HL-60 (cell line): Measurements from ENCODE around the gene PUS7.
"Not testable (repeated sequence)": the region's sequence is repeated elsewhere in the genome, so short reads cannot be mapped to it uniquely, and the experiment has no call there.

Experiments used
- DNase-seq, 2 experiments: peaks; one replicate each; pipeline ENCODE4 v3.0.0-alpha.2; 2010 to 2020; ENCODE audit warnings: low read depth in 1 of 2, low spot score in 1 of 2
- H3K27ac ChIP-seq: fragments of 250-450 bp; sonication (Bioruptor Pico); replicated peaks from 2 replicates; pipeline ENCODE4 v1.5.1; 2020; ENCODE audit warnings: mild to moderate bottlenecking, moderate library complexity
- H3K27me3 ChIP-seq: fragments of 250-450 bp; sonication (Bioruptor Pico); 2 replicates; pipeline ENCODE4 v1.5.1; 2021; ENCODE audit warnings: mild to moderate bottlenecking, moderate library complexity; ENCODE audit not compliant: insufficient read depth, poor library complexity, severe bottlenecking
- H3K4me3 ChIP-seq: replicated peaks from 2 replicates; pipeline ENCODE4 v1.5.1; 2011; ENCODE audit warnings: mild to moderate bottlenecking, control low read depth, low read length; ENCODE audit not compliant: insufficient read depth
- GABPA ChIP-seq: IDR thresholded peaks from 2 replicates; pipeline ENCODE4 v1.6.1; 2012; ENCODE audit warnings: low read depth
- POLR2AphosphoS5 ChIP-seq: IDR thresholded peaks from 2 replicates; pipeline ENCODE4 v1.6.1; 2012; ENCODE audit warnings: low read depth
- SPI1 ChIP-seq: IDR thresholded peaks from 2 replicates; pipeline ENCODE4 v1.6.1; 2012; ENCODE audit warnings: low read depth, mild to moderate bottlenecking, borderline replicate concordance
- TF ChIP-seq, protein P1 (sequence below): IDR thresholded peaks from 2 replicates; pipeline ENCODE4 v1.6.1; 2012; ENCODE audit warnings: low read depth; ENCODE audit not compliant: insufficient replicate concordance
- TF ChIP-seq, protein P2 (sequence below): IDR thresholded peaks from one replicate; pipeline ENCODE4 v1.5.1; 2011; ENCODE audit warnings: low read length, control low read depth, inconsistent platforms; ENCODE audit not compliant: insufficient read depth

Gene PUS7

DNA sequence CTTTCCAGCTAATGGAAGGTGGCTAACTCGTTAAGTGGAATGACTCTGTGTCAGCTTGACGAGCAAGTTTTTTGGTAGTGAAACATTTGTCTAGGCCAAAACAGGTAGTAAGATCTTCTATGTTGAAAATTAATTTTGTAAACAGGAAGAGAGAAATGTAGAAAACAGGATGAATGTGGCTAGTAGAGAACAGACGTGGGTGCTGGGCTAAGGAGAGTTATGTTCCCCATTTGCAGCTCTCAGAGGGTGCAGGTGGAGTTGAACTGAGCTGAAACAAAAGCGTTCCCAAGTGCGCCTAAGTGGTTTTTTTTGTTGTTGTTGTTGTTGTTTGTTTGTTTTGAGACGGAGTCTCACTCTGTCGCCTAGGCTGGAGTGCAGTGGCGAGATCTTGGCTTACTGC is 73.9 kb downstream of the PUS7 start:
- Histone ChIP-seq H3K27me3 (no peaks in the 10 kb centered on the region), H3K27ac (peak overlapping the region; percentile 68), H3K4me3 (no peak overlapping the region)
- peak in 1 of 2 experiments; percentile 66 for DNase-seq
- no peak for TF ChIP-seq POLR2AphosphoS5
- peak; percentile 28; the same call in 1 of the 2 replicates for TF ChIP-seq SPI1

DNA sequence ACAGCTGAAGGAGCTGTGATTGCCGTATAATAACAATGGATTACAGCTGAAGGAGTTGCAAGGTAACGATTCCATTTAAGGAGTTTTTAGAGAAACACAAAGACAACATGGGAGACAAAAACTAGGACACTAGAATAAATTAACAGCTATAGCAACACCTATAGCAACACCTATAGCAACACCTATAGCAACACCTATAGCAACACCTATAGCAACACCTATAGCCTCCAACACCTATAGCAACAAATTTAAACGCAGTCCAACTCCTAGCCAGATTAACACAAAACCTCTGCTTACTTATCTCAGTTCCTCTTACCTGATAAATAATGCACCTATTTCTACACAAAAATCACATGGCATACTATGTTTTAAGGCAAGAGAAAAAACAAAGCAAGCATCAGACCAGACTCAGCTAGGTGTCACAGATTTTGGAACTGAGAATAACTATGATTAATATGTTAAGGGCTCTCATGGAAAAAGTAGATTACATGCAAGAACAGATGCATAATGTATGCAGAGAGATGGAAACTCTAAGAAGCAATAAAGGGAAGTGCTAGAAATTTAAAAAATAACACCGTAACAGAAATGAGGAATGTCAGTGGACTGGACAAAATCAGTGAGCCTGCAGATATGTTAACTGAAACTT is 77.6 kb downstream of the PUS7 start:
- Histone ChIP-seq H3K4me3 (no peak overlapping the region), H3K27me3 (no peaks in the 10 kb centered on the region), H3K27ac (no peak overlapping the region)
- no peak for DNase-seq
- TF ChIP-seq, protein P1, sequence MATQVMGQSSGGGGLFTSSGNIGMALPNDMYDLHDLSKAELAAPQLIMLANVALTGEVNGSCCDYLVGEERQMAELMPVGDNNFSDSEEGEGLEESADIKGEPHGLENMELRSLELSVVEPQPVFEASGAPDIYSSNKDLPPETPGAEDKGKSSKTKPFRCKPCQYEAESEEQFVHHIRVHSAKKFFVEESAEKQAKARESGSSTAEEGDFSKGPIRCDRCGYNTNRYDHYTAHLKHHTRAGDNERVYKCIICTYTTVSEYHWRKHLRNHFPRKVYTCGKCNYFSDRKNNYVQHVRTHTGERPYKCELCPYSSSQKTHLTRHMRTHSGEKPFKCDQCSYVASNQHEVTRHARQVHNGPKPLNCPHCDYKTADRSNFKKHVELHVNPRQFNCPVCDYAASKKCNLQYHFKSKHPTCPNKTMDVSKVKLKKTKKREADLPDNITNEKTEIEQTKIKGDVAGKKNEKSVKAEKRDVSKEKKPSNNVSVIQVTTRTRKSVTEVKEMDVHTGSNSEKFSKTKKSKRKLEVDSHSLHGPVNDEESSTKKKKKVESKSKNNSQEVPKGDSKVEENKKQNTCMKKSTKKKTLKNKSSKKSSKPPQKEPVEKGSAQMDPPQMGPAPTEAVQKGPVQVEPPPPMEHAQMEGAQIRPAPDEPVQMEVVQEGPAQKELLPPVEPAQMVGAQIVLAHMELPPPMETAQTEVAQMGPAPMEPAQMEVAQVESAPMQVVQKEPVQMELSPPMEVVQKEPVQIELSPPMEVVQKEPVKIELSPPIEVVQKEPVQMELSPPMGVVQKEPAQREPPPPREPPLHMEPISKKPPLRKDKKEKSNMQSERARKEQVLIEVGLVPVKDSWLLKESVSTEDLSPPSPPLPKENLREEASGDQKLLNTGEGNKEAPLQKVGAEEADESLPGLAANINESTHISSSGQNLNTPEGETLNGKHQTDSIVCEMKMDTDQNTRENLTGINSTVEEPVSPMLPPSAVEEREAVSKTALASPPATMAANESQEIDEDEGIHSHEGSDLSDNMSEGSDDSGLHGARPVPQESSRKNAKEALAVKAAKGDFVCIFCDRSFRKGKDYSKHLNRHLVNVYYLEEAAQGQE, result no peak
- peak; percentile 84 for TF ChIP-seq SPI1

DNA sequence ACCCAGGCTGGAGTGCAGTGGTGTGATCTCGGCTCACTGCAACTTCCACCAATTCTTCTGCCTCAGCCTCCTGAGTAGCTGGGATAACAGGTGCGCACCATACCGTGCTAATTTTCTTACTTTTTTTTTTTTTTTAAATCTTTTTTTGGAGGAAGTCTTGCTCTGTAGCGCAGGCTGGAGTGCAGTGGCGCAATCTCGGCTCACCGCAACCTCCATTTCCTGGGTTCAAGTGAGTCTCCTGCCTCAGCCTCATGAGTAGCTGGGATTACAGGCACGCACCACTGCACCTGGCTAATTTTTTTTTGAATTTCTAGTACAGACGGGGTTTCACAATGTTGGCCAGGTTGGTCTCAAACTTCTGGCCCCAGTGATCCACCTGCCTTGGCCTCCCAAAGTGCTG is 79.9 kb downstream of the PUS7 start:
- peak overlapping the region; percentile 39 for H3K27ac ChIP-seq
- DNase-seq, result peak; percentile 14 to 91
- not testable (repeated sequence) for H3K4me3 ChIP-seq, H3K27me3 ChIP-seq
- TF ChIP-seq SPI1 (peak; percentile 50), POLR2AphosphoS5 (peak; percentile 85)

DNA sequence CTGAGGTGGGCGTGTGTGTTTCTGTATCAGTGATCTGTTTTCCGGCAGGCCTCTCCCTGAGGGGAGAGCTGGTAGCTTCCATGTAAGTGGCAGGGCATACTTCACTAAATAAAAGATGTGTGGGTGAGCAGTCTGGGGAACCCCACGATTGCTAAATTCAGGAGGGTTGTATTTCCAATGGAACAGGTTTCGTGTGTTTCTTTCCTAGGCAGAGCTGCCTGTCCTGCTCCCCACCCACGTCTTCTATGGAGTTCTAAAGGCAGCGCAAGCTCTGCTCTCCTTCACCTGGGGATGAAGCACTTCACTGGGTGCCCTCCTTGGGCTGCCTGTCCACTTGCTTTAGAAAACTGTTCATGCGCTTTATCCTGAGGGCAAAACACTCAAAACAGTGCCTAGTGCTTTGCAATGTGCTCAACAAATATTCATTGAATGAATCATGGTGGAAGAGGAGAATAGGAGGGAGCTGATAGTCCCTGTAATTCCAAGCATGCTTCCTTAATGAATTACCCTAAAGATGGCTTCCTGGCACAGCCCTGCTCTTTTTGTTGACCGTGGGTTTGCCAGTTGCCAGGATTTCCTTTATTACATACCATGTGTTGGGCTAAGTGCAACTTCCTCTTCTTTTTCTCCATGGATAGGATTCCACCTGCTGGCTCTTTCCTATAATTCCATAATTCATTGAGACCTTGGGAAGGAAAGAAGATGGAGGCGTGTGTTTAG is 82.7 kb downstream of the PUS7 start:
- Histone ChIP-seq H3K4me3 (no peak overlapping the region), H3K27ac (no peak overlapping the region), H3K27me3 (no peaks in the 10 kb centered on the region)
- DNase-seq, result no peak
- TF ChIP-seq, protein P1, result no peak
- TF ChIP-seq SPI1 (no peak), GABPA (no peak), POLR2AphosphoS5 (no peak)
- TF ChIP-seq, protein P2, sequence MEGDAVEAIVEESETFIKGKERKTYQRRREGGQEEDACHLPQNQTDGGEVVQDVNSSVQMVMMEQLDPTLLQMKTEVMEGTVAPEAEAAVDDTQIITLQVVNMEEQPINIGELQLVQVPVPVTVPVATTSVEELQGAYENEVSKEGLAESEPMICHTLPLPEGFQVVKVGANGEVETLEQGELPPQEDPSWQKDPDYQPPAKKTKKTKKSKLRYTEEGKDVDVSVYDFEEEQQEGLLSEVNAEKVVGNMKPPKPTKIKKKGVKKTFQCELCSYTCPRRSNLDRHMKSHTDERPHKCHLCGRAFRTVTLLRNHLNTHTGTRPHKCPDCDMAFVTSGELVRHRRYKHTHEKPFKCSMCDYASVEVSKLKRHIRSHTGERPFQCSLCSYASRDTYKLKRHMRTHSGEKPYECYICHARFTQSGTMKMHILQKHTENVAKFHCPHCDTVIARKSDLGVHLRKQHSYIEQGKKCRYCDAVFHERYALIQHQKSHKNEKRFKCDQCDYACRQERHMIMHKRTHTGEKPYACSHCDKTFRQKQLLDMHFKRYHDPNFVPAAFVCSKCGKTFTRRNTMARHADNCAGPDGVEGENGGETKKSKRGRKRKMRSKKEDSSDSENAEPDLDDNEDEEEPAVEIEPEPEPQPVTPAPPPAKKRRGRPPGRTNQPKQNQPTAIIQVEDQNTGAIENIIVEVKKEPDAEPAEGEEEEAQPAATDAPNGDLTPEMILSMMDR, result no peak

DNA sequence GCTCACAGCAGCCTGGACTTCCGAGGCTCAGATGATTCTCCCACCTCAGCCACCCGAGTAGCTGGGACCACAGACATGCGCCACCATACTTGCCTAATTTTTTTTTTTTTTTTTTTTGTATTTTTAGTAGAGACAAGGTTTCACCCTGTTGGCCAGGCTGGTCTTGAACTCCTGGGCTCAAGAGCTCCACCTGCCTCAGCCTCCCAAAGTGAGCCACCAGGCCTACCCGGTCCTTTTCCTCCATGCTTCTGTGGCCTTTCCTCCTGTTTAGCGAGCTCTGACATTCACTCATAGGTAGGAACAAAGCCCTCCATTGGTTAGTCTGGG is 83.3 kb downstream of the PUS7 start:
- TF ChIP-seq POLR2AphosphoS5, result no peak
- no peak for TF ChIP-seq SPI1
- no peak for TF ChIP-seq GABPA
- TF ChIP-seq, protein P2, result no peak
- TF ChIP-seq, protein P1, result no peak
- Histone ChIP-seq H3K4me3 (no peak overlapping the region), H3K27ac (no peak overlapping the region), H3K27me3 (no peaks in the 10 kb centered on the region)
- DNase-seq, result no peak
